Natural killer cell (primary cell): ENCODE measurements around the gene B9D2. TPM values are rescaled to one million over a fixed set of nuclear protein-coding genes. Genes with fewer than 3 reads are reported as not detected.

Experiments
- ATAC-seq, 3 donors: fragments of 150-1000 bp in 2 of 3; fragments of 200-7000 bp in 1 of 3; cut with Tn5 transposase; 1 replicate in 1 of 3; 2 replicates in 2 of 3; pipeline ENCODE4 v1.10.0; 2021; ENCODE audit warnings: mild to moderate bottlenecking in 2 of 3, moderate library complexity in 2 of 3
- DNase-seq, 2 donors: peaks; one replicate each; pipeline versions ENCODE4 v3.0.0 to v3.0.0-alpha.2; 2013 to 2021; ENCODE audit warnings: mixed read lengths in 1 of 2
- H3K27ac ChIP-seq: one replicate; pipeline ENCODE4 v1.5.1; 2013; ENCODE audit warnings: mild to moderate bottlenecking, low read length
- H3K27me3 ChIP-seq: one replicate; pipeline ENCODE4 v1.6.1; 2013; ENCODE audit warnings: low read length; ENCODE audit not compliant: control insufficient read depth, insufficient read depth
- H3K36me3 ChIP-seq: one replicate; pipeline ENCODE4 v1.6.1; 2013; ENCODE audit warnings: low read length; ENCODE audit not compliant: control insufficient read depth, insufficient read depth
- H3K4me1 ChIP-seq: one replicate; pipeline ENCODE4 v1.6.1; 2013; ENCODE audit warnings: low read length; ENCODE audit not compliant: control insufficient read depth, insufficient read depth
- H3K4me3 ChIP-seq: one replicate; pipeline ENCODE4 v1.5.1; 2013; ENCODE audit warnings: low read length
- H3K9me3 ChIP-seq: one replicate; pipeline ENCODE4 v1.6.1; 2013; ENCODE audit warnings: low read length; ENCODE audit not compliant: control insufficient read depth, insufficient read depth
- H3K27ac Mint-ChIP-seq, 2 donors: one replicate each; pipeline ENCODE4 v1.8.0; 2022; ENCODE audit warnings: mild to moderate bottlenecking in 2 of 2, mixed read lengths in 2 of 2, moderate library complexity in 1 of 2
- H3K27me3 Mint-ChIP-seq, 2 donors: one replicate each; pipeline ENCODE4 v1.8.0; 2022; ENCODE audit warnings: low read depth in 2 of 2, mixed read lengths in 2 of 2
- H3K36me3 Mint-ChIP-seq: one replicate; pipeline ENCODE4 v1.8.0; 2022; ENCODE audit warnings: mixed read lengths
- H3K4me1 Mint-ChIP-seq, 2 donors: one replicate each; pipeline ENCODE4 v1.8.0; 2022; ENCODE audit warnings: mixed read lengths in 2 of 2
- H3K4me3 Mint-ChIP-seq: one replicate; pipeline ENCODE4 v1.8.0; 2022; ENCODE audit warnings: mild to moderate bottlenecking, moderate library complexity, mixed read lengths
- H3K9me3 Mint-ChIP-seq, 2 donors: one replicate each; pipeline ENCODE4 v1.8.0; 2022; ENCODE audit warnings: mixed read lengths in 2 of 2
- WGBS: methylation state at CpG from one replicate; pipeline ENCODE4 v1.1.7; 2013; ENCODE audit warnings: missing lambda C conversion rate; ENCODE audit not compliant: insufficient coverage; 5-methylcytosine and 5-hydroxymethylcytosine counted together
- intact Hi-C: fragments of 100-400 bp; cut with micrococcal nuclease; formaldehyde crosslinking; loops from one replicate; pipeline ENCODE4 v1.14.2; 2022
- total RNA-seq, 4 donors: library from RNA; stranded (reverse); fragments of 120-200 nt in 1 of 4; gene quantifications; one replicate each; pipeline versions ENCODE4 v1.2.3 to v1.2.4, GENCODE V29; 2013 to 2022
- TF ChIP-seq, protein P1 (sequence below): fragments of 200-600 bp; IDR thresholded peaks from one replicate; pipeline ENCODE4 v1.8.0; 2022; ENCODE audit warnings: antibody characterized with exemption

B9D2 gene
- total RNA-seq, 3 donors from 2014 or later (not counting 1 experiment from before 2014, with no cell fraction given) = 18.1 to 22.2 (median 18.7) TPM

DNA sequence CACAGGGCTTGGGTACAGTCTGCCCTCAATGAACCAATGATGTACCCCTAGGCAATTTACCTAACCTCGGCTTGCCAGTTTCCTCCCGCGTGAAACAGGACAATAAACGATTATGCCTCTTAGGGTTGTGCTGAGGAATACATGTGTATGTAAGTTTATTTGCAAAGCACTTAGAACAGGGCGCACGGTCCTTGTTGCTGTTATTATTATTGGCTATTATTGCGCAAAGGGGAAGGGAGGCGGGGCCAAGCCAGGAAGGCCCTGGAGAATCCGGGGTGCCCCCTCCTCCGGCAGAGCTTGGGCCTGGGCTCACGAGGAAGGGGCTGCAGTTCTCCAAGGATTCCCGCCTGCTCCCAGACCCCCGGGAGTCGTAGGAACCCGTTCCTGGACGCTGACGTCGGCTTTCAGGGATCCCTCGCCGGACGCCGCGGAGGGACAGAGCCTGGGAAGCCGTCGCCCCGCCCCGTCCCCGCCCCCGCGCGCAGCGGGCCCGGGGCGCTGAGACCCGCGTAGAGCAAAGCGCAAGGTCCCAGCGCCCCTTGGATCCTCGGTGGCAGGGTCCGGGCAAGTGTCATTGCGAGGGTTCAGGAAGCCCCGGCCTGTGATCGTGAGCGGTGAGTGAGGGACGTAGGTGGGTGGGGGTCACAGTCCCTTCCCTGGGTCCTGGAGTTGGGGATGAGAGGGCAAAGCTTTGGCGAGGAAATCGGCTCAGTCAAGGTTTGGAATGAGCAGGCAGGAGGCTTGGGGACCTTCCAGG is 12.5 kb upstream of the B9D2 start, which contains the start of gene TMEM91:
TMEM91 (plus strand) TSS at position 293 of the 757 bp plus-strand sequence. CDS start 1,777 bp downstream, outside the sequence.
- peak within 1 kb of the TSS; percentile 78 for H3K4me3 Mint-ChIP-seq
- peaks cover 9 to 26% of the 10 kb centered on the region in 2 donors for H3K4me1 Mint-ChIP-seq
- H3K36me3 Mint-ChIP-seq = no peaks in the 10 kb centered on the region
- peaks cover 19% of the 10 kb centered on the region for H3K4me1 ChIP-seq
- no peaks in the 10 kb centered on the region for H3K27me3 ChIP-seq
- no peaks in the 10 kb centered on the region for H3K9me3 ChIP-seq
- no peaks in the 10 kb centered on the region for H3K27me3 Mint-ChIP-seq
- TF ChIP-seq, protein P1, sequence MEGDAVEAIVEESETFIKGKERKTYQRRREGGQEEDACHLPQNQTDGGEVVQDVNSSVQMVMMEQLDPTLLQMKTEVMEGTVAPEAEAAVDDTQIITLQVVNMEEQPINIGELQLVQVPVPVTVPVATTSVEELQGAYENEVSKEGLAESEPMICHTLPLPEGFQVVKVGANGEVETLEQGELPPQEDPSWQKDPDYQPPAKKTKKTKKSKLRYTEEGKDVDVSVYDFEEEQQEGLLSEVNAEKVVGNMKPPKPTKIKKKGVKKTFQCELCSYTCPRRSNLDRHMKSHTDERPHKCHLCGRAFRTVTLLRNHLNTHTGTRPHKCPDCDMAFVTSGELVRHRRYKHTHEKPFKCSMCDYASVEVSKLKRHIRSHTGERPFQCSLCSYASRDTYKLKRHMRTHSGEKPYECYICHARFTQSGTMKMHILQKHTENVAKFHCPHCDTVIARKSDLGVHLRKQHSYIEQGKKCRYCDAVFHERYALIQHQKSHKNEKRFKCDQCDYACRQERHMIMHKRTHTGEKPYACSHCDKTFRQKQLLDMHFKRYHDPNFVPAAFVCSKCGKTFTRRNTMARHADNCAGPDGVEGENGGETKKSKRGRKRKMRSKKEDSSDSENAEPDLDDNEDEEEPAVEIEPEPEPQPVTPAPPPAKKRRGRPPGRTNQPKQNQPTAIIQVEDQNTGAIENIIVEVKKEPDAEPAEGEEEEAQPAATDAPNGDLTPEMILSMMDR = no peak
- ATAC-seq (peak; percentile 39 to 73 (median 65)), DNase-seq (peak in 1 of 2 donors; percentile 43)
- H3K4me3 ChIP-seq = peak within 1 kb of the TSS; percentile 53
- H3K27ac ChIP-seq = no peak within 1 kb of the TSS
- WGBS = 8% methylated on average over 47 of the region's 47 CpGs
- H3K9me3 Mint-ChIP-seq = no peaks in the 10 kb centered on the region
- intact Hi-C loops = no loop called here
- H3K27ac Mint-ChIP-seq = peak within 1 kb of the TSS; percentile 11 to 19
- no peaks in the 10 kb centered on the region for H3K36me3 ChIP-seq

DNA sequence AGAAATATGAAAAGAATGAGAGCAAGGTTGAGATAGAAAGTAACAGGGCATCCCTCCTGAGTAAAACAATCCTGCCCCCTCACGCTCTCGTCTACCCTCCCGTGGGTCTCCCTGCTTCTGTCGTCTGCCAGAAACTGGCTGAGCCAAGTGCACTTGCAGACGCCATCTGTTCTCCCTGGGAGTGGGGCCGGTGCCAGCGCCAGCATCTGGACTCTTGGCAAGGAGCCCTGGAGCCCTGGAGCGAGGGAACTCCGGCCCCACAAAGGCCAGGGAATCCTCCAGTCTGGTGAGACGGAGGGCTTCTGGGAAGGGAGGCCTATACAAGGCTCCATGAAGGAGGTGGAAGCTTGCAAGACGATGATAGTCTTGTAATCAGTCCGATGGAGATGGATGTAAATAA is 10.0 kb upstream of the B9D2 start:
- Mint-ChIP-seq H3K4me1 (peaks cover 9 to 30% of the 10 kb centered on the region in 2 donors), H3K4me3 (no peak overlapping the region), H3K9me3 (no peaks in the 10 kb centered on the region), H3K27ac (no peak overlapping the region), H3K27me3 (no peaks in the 10 kb centered on the region), H3K36me3 (no peaks in the 10 kb centered on the region)
- Histone ChIP-seq H3K36me3 (no peaks in the 10 kb centered on the region), H3K27ac (no peak overlapping the region), H3K4me3 (no peak overlapping the region), H3K4me1 (peaks cover 19% of the 10 kb centered on the region), H3K9me3 (no peaks in the 10 kb centered on the region), H3K27me3 (no peaks in the 10 kb centered on the region)
- 96% methylated on average over 10 of the region's 12 CpGs for WGBS
- no peak for DNase-seq
- no peak for ATAC-seq
- TF ChIP-seq, protein P1 = no peak
- intact Hi-C loops = no loop called here

- Mint-ChIP-seq H3K4me3 (no peak overlapping the region), H3K9me3 (no peaks in the 10 kb centered on the region), H3K27me3 (no peaks in the 10 kb centered on the region), H3K27ac (no peak overlapping the region), H3K4me1 (peaks cover 9 to 24% of the 10 kb centered on the region in 2 donors), H3K36me3 (no peaks in the 10 kb centered on the region)
- intact Hi-C loops = no loop called here
- TF ChIP-seq, protein P1 = no peak
- Histone ChIP-seq H3K36me3 (no peaks in the 10 kb centered on the region), H3K27ac (no peak overlapping the region), H3K27me3 (no peaks in the 10 kb centered on the region), H3K4me1 (peaks cover 15% of the 10 kb centered on the region), H3K9me3 (no peaks in the 10 kb centered on the region), H3K4me3 (no peak overlapping the region)
- DNase-seq (no peak), ATAC-seq (no peak)
- 100% methylated on average over 1 of the region's 2 CpGs for WGBS
Measured at GRCh38 chr19:41372501-41372900, 8.6 kb upstream of the B9D2 start.
